PC-9 (cell line): ENCODE measurements around the gene SIPA1L3. TPM values are rescaled to one million over a fixed set of nuclear protein-coding genes. Genes with fewer than 3 reads are reported as not detected.
A peak's percentile ranks its signal among the peaks of the same experiment; 100 is the strongest.

Experiments used
- BruUV-seq: library from RNA; stranded (reverse); fragments of 400-500 nt; replicated peaks from 2 replicates; lab custom pipeline; 2021; lab: Mats Ljungman, UMichigan
- CTCF ChIA-PET: fragments of 300-600 bp; sonication (Branson Sonifier 250); formaldehyde crosslinking; loops from one replicate; lab custom pipeline; 2022; ENCODE audit warnings: antibody characterized with exemption; lab: Charles Lee
- POLR2A ChIA-PET: fragments of 300-600 bp; sonication (Branson Sonifier 250); formaldehyde crosslinking; loops from one replicate; lab custom pipeline; 2022; ENCODE audit warnings: antibody characterized with exemption; ENCODE audit not compliant: unreplicated experiment; lab: Charles Lee
- DNase-seq, 2 experiments: peaks; one replicate each; pipeline versions ENCODE4 v3.0.0 to v3.0.0-alpha.2; 2015 to 2022; ENCODE audit warnings: mixed read lengths in 1 of 2
- H2AFZ ChIP-seq: fragments of 200-600 bp; sonication (generic); 2 replicates; pipeline ENCODE4 v1.8.1; 2017; ENCODE audit warnings: antibody characterized with exemption
- H3F3A ChIP-seq: fragments of 200-600 bp; sonication (generic); 2 replicates; pipeline ENCODE4 v1.8.1; 2017; ENCODE audit warnings: antibody characterized with exemption, mild to moderate bottlenecking, low read depth; ENCODE audit not compliant: insufficient read depth
- H3K27ac ChIP-seq: fragments of 200-600 bp; sonication (generic); 2 replicates; pipeline ENCODE4 v1.6.1; 2016; ENCODE audit warnings: mixed run types
- H3K27me3 ChIP-seq: fragments of 200-600 bp; sonication (generic); 2 replicates; pipeline ENCODE4 v1.6.1; 2016; ENCODE audit warnings: low read depth, mixed run types; ENCODE audit not compliant: insufficient read depth
- H3K36me3 ChIP-seq: fragments of 200-600 bp; sonication (generic); 2 replicates; pipeline ENCODE4 v1.6.1; 2016; ENCODE audit warnings: low read depth, mixed run types
- H3K4me1 ChIP-seq: fragments of 200-600 bp; sonication (generic); replicated peaks from 2 replicates; pipeline ENCODE4 v1.6.1; 2016; ENCODE audit warnings: mixed run types; ENCODE audit not compliant: insufficient read depth
- H3K4me2 ChIP-seq: fragments of 200-600 bp; sonication (generic); 2 replicates; pipeline ENCODE4 v1.6.1; 2017; ENCODE audit warnings: mixed run types
- H3K4me3 ChIP-seq: fragments of 200-600 bp; sonication (generic); 2 replicates; pipeline ENCODE4 v1.6.1; 2016; ENCODE audit warnings: mixed run types
- H3K79me2 ChIP-seq: fragments of 200-600 bp; sonication (generic); 2 replicates; pipeline ENCODE4 v1.6.1; 2017; ENCODE audit warnings: low read depth, mixed run types
- H3K9me2 ChIP-seq: fragments of 200-600 bp; sonication (generic); 2 replicates; pipeline ENCODE4 v1.8.1; 2017; ENCODE audit warnings: mild to moderate bottlenecking; ENCODE audit not compliant: insufficient read depth
- H3K9me3 ChIP-seq: fragments of 200-600 bp; sonication (generic); 2 replicates; pipeline ENCODE4 v1.8.1; 2016; ENCODE audit warnings: low read depth; ENCODE audit not compliant: insufficient read depth
- H4K20me1 ChIP-seq: fragments of 200-600 bp; sonication (generic); 2 replicates; pipeline ENCODE4 v1.8.1; 2017; ENCODE audit not compliant: insufficient read depth
- CTCF ChIP-seq: fragments of 200-600 bp; sonication (generic); conservative IDR thresholded peaks from 2 replicates; pipeline ENCODE4 v1.6.1; 2017; ENCODE audit warnings: mixed run types, antibody characterized with exemption, mild to moderate bottlenecking, moderate library complexity
- EZH2 ChIP-seq: fragments of 200-600 bp; sonication (generic); IDR thresholded peaks from 2 replicates; pipeline ENCODE4 v1.8.0; 2017; ENCODE audit warnings: antibody characterized with exemption, low read depth
- intact Hi-C: fragments of 100-400 bp; cut with micrococcal nuclease; formaldehyde crosslinking; loops from one replicate; pipeline ENCODE4 v1.10.0; 2022; ENCODE audit not compliant: unreplicated experiment
- total RNA-seq: library from RNA; stranded (reverse); gene quantifications from 2 replicates; pipeline ENCODE4 v1.2.3, GENCODE V29; 2021

SIPA1L3 gene
- total RNA-seq, 1 experiment from 2014 or later: 55.2 TPM

GRCh38 chr19:38211766-38212165, 304.8 kb downstream of the SIPA1L3 start:
- Histone ChIP-seq H3K4me2 (no peak overlapping the region), H3F3A (no peaks in the 10 kb centered on the region), H4K20me1 (no peaks in the 10 kb centered on the region), H3K4me3 (no peak overlapping the region), H2AFZ (no peak overlapping the region), H3K9me2 (no peaks in the 10 kb centered on the region), H3K9me3 (no peaks in the 10 kb centered on the region), H3K4me1 (no peaks in the 10 kb centered on the region), H3K79me2 (no peaks in the 10 kb centered on the region), H3K27ac (no peak overlapping the region), H3K27me3 (no peaks in the 10 kb centered on the region), H3K36me3 (no peaks in the 10 kb centered on the region)
- no peak for DNase-seq
- BruUV-seq: no TSS peak
- POLR2A ChIA-PET: no interaction called here
- TF ChIP-seq EZH2: no peak
- no peak for TF ChIP-seq CTCF
- intact Hi-C loops: no loop called here
- CTCF ChIA-PET: no interaction called here

- Histone ChIP-seq H4K20me1 (no peaks in the 10 kb centered on the region), H3K4me2 (no peak overlapping the region), H2AFZ (no peak overlapping the region), H3K9me3 (no peaks in the 10 kb centered on the region), H3K4me3 (no peak overlapping the region), H3K79me2 (no peaks in the 10 kb centered on the region), H3K4me1 (no peaks in the 10 kb centered on the region), H3K9me2 (no peaks in the 10 kb centered on the region), H3K36me3 (no peaks in the 10 kb centered on the region), H3K27ac (no peak overlapping the region), H3F3A (no peaks in the 10 kb centered on the region), H3K27me3 (no peaks in the 10 kb centered on the region)
- intact Hi-C loops: no loop called here
- no peak for DNase-seq
- no peak for TF ChIP-seq CTCF
- TF ChIP-seq EZH2: no peak
- POLR2A ChIA-PET: interaction anchor here (0.6 to 0.9 kb wide), 2 partner anchors 209 to 406 kb away, joined by 3 to 8 read pairs; partner anchors contain the start of gene EIF3K
- CTCF ChIA-PET: no interaction called here
- BruUV-seq: no TSS peak
These were observed 306.5 kb downstream of the SIPA1L3 start for GRCh38 chr19:38213469-38213868.

- ChIA-PET CTCF (no interaction called here), POLR2A (interaction anchor here (0.6 to 0.9 kb wide), 2 partner anchors 210 to 405 kb away, joined by 3 to 8 read pairs; partner anchors contain the start of gene EIF3K)
- no peaks in the 10 kb centered on the region for H3K27me3 ChIP-seq
- H2AFZ ChIP-seq: no peak overlapping the region
- H3K27ac ChIP-seq: no peak overlapping the region
- no peaks in the 10 kb centered on the region for H3K79me2 ChIP-seq
- no peaks in the 10 kb centered on the region for H3F3A ChIP-seq
- no peaks in the 10 kb centered on the region for H3K4me1 ChIP-seq
- TF ChIP-seq CTCF: no peak
- no peak for TF ChIP-seq EZH2
- peak; percentile 44 to 72 for DNase-seq
- BruUV-seq: no TSS peak
- H3K36me3 ChIP-seq: no peaks in the 10 kb centered on the region
- no peaks in the 10 kb centered on the region for H3K9me2 ChIP-seq
- no peak overlapping the region for H3K4me3 ChIP-seq
- H3K9me3 ChIP-seq: no peaks in the 10 kb centered on the region
- intact Hi-C loops: no loop called here
- no peaks in the 10 kb centered on the region for H4K20me1 ChIP-seq
- H3K4me2 ChIP-seq: no peak overlapping the region
These were observed 307.1 kb downstream of the SIPA1L3 start for GRCh38 chr19:38213911-38214625.
